Effector memory CD8-positive, alpha-beta T cell (primary cell): ENCODE measurements around the gene LGR5.

Source experiments
- ATAC-seq: fragments of 150-1000 bp; cut with Tn5 transposase; replicated peaks from 2 replicates; pipeline ENCODE4 v1.10.0; 2021; ENCODE audit warnings: mild to moderate bottlenecking, moderate library complexity
- DNase-seq, 3 experiments: peaks; one replicate each; pipeline ENCODE4 v3.0.0; 2021
- H3K27ac Mint-ChIP-seq, 2 donors: one replicate each; pipeline ENCODE4 v1.8.0; 2022; ENCODE audit warnings: mild to moderate bottlenecking in 2 of 2, mixed read lengths in 2 of 2, moderate library complexity in 2 of 2
- H3K27me3 Mint-ChIP-seq, 2 donors: one replicate each; pipeline ENCODE4 v1.8.0; 2022; ENCODE audit warnings: mixed read lengths in 2 of 2
- H3K36me3 Mint-ChIP-seq: one replicate; pipeline ENCODE4 v1.8.0; 2022; ENCODE audit warnings: mild to moderate bottlenecking, moderate library complexity, mixed read lengths; ENCODE audit not compliant: insufficient read depth
- H3K4me1 Mint-ChIP-seq, 2 donors: one replicate each; pipeline ENCODE4 v1.8.0; 2022; ENCODE audit warnings: low read depth in 2 of 2, mixed read lengths in 2 of 2
- H3K4me3 Mint-ChIP-seq, 2 donors: one replicate each; pipeline ENCODE4 v1.8.0; 2022; ENCODE audit warnings: mild to moderate bottlenecking in 2 of 2, mixed read lengths in 2 of 2, moderate library complexity in 2 of 2
- H3K9me3 Mint-ChIP-seq, 2 donors: one replicate each; pipeline ENCODE4 v1.8.0; 2022; ENCODE audit warnings: mixed read lengths in 2 of 2

Gene LGR5

DNA sequence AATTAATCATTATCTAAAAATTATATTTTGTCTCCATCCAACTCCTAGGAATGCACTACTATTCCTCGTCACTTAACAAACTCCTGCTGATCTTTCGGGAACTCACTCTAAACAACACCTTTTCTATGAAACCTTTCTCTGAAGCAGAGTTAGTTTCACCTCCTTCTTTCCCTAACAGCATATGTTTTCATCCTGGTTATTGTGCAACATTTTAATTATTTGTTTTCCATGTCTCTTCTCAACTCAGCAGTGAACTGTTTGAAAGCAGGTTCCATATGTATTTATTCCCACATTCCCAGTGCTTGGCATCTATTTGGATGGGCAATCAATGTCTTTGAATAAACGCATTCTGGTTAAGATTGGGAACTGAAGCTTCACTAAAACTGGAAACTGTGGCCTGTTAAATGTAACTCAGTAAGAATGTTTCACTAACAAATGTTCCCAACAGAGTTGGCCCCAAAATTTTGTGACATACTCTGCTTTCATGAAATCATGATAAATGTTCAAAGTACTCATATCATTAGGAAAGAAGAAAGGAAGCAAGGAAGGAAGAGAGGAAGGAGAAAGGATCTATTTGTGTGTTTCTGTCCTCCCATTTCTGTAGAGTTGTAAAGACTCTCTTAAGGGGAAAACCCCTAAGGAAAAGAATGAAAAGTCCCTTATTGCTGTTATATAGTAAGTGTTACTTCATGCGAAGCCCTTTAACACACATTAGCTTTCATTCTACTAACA, 13.9 kb upstream of the LGR5 start:
- DNase-seq = no peak
- Mint-ChIP-seq H3K27ac (no peak overlapping the region), H3K4me3 (no peak overlapping the region), H3K27me3 (peaks cover 31 to 44% of the 10 kb centered on the region in 2 donors), H3K4me1 (no peaks in the 10 kb centered on the region), H3K9me3 (no peaks in the 10 kb centered on the region), H3K36me3 (no peaks in the 10 kb centered on the region)
- ATAC-seq = no peak

DNA sequence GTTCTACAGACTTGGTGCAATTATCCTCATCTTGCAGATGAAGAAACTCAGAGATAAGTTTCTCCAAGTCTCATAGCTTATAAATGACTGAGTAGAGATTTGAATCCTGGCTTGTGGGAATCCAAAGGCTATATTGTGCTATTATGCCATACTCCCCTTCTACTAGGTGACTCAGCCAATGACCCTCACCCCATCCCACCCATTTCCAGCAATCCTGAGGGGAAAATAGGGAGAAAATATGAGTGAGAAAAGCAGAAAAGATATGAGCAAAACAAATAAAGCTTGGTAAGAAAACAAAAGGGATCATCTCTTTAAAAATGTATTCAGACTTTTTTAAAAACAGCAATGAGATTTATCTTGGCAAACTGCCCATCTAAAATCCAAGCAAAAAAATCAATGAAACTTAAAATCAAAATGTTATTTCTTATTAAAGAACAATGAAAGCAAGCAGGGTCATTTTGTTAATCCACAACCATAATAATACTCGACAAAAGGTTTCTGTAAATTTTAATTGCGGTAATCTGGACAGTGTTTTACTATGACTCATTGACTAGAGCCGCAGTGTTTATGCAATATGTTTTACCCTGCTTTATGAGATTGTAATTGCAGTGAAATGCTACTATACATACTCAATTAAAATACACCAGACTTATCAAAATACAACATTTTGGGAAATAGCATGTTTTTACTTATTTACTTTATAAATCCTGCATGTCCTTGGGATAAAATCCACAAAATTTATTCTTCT, 13.1 kb upstream of the LGR5 start:
- H3K27me3 Mint-ChIP-seq = peaks cover 31 to 44% of the 10 kb centered on the region in 2 donors
- H3K4me3 Mint-ChIP-seq = no peak overlapping the region

DNA sequence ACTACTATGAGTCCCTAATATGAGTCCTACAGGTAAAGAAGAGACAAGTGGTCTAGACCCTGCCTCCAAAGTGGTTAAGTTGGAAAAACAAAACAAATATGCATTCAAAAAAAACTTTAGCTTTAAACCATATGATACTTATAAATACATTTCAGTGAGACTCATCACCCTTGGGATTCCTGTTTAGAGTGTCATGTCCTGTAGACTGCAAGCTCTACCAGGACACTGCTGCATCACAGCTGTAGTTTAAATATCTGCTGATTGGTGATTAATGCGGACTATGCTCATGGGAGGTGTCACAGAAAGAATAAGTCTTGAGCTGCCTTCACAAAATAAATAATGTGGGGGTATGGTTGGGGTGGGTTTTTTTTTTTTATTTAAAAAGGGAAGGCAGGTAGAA, 8.8 kb upstream of the LGR5 start:
- H3K4me3 Mint-ChIP-seq = no peak overlapping the region
- no peaks in the 10 kb centered on the region for H3K36me3 Mint-ChIP-seq
- H3K9me3 Mint-ChIP-seq = peaks cover 0 to 7% of the 10 kb centered on the region in 2 donors
- no peak overlapping the region for H3K27ac Mint-ChIP-seq
- H3K4me1 Mint-ChIP-seq = no peaks in the 10 kb centered on the region
- H3K27me3 Mint-ChIP-seq = peaks cover 39 to 55% of the 10 kb centered on the region in 2 donors
- ATAC-seq (no peak), DNase-seq (no peak)

More for the DNA sequence above, 13.1 kb upstream of the LGR5 start:
- no peak for ATAC-seq
- H3K9me3 Mint-ChIP-seq = no peaks in the 10 kb centered on the region
- H3K36me3 Mint-ChIP-seq = no peaks in the 10 kb centered on the region
- no peak for DNase-seq
- H3K27ac Mint-ChIP-seq = no peak overlapping the region
- no peaks in the 10 kb centered on the region for H3K4me1 Mint-ChIP-seq

DNA sequence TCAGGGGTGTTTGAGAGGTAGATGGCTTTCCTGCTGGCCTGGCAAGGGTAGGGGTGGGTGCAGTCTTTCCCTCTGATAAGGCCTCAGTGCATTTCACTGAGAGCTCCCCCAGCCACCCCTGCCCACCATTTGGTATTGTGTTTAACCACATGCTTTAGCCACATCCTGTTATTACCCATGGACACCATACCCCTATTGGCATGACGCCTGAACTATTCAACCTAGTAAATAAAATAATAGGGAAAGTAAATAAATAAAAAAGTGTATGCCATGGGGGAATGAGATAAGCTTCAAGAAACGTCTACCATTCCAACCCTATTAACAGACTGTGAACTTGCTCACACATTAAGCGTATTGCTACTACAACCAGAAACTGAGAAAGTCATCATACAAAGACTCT, 7.6 kb upstream of the LGR5 start:
- no peak overlapping the region for H3K27ac Mint-ChIP-seq
- DNase-seq (no peak), ATAC-seq (no peak)
- H3K36me3 Mint-ChIP-seq = no peaks in the 10 kb centered on the region
- H3K27me3 Mint-ChIP-seq = peaks cover 38 to 59% of the 10 kb centered on the region in 2 donors
- H3K9me3 Mint-ChIP-seq = peaks cover 6 to 9% of the 10 kb centered on the region in 2 donors
- H3K4me3 Mint-ChIP-seq = no peak overlapping the region
- no peaks in the 10 kb centered on the region for H3K4me1 Mint-ChIP-seq

DNA sequence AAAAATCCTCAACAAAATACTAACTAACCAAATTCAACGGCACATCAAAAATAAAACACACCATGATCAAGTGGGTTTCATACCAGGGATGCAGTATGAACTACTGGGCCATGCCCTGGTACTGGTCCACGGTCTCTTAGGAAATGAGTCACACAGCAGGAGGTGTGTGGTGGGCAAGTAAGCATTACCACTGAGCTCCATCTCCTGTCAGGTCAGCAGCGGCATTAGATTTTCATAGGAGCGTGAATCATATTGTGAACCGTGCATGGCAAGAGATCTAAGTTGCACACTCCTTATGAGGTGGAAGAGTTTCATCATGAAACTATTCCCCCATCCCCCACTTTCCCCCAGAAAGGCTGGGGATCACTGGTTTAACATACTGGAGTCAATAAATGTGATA, 6.7 kb upstream of the LGR5 start:
- ATAC-seq = no peak
- peaks cover 9 to 12% of the 10 kb centered on the region in 2 donors for H3K9me3 Mint-ChIP-seq

DNA sequence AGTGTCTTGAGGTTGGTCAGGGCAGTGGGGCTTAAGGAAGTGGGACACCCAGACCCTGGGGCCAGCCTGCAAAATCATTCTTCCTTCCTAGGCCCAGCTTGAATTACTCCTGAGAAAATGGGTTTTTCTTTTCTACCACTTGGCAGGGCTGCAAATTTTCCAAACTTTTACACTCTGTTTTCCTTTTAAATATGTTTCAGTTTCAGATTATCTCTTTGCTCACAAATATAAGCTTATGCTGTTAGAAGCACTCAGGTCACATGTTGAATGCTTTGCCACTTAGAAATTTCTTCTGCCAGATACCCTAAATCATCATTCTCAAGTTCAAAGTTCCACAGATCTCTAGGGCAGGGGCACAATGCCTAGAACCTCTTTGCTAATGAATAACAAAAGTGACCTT, 2.9 kb upstream of the LGR5 start:
- peaks cover 11 to 16% of the 10 kb centered on the region in 2 donors for H3K4me1 Mint-ChIP-seq
- H3K4me3 Mint-ChIP-seq = no peak overlapping the region
- ATAC-seq = no peak
- H3K27me3 Mint-ChIP-seq = peaks cover 56 to 92% of the 10 kb centered on the region in 2 donors
- peaks cover 9 to 12% of the 10 kb centered on the region in 2 donors for H3K9me3 Mint-ChIP-seq
- H3K36me3 Mint-ChIP-seq = no peaks in the 10 kb centered on the region
- no peak overlapping the region for H3K27ac Mint-ChIP-seq
- no peak for DNase-seq

More for the DNA sequence above, 6.7 kb upstream of the LGR5 start:
- DNase-seq = no peak
- Mint-ChIP-seq H3K4me3 (no peak overlapping the region), H3K27ac (no peak overlapping the region), H3K27me3 (peaks cover 38 to 63% of the 10 kb centered on the region in 2 donors), H3K4me1 (no peaks in the 10 kb centered on the region), H3K36me3 (no peaks in the 10 kb centered on the region)

DNA sequence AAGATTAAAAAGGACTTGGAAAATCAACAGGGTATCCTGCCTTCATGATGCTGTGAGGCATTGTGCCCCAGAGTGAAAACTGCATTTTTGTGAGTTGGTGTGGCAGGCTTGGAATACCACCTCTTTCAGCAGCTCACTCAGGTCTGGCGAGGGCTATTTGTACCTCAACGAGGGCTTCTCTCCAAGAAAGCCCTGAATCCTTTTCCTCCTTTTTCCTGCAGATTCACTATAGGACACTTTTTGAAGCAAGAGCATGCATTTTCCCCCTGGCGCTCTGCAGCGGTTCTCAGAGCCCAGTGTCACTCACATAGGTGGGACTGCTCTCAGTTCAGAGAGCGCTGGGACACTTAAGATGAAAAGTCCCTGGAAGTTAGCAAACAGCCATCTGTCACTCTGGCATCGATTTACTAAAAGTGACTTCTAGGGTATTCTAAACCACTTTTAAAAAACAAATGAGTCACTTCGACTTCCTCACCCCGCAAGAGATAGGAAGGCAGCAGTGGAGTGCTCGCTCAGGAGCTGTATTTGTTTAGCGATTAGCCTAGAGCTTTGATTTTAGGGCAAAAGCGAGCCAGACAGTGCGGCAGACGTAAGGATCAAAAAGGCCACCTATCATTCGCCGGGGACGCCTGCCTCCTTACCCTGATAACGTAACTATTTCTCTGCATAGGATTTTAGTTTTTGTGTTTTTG, 782 bp upstream of the LGR5 start:
- DNase-seq (no peak), ATAC-seq (no peak)
- H3K27ac Mint-ChIP-seq = no peak overlapping the region
- peaks cover 9 to 12% of the 10 kb centered on the region in 2 donors for H3K9me3 Mint-ChIP-seq
- peaks cover 51 to 80% of the 10 kb centered on the region in 2 donors for H3K27me3 Mint-ChIP-seq
- peak overlapping the region; percentile 40 to 41 for H3K4me3 Mint-ChIP-seq
- no peaks in the 10 kb centered on the region for H3K36me3 Mint-ChIP-seq
- H3K4me1 Mint-ChIP-seq = peaks cover 11 to 16% of the 10 kb centered on the region in 2 donors

DNA sequence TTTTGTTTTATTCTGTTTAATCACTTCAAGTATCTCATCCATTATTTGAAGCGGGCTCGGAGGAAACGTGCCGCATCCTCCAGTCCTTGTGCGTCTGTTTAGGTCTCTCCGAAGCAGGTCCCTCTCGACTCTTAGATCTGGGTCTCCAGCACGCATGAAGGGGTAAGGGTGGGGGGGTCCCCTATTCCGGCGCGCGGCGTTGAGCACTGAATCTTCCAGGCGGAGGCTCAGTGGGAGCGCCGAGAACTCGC, 311 bp upstream of the LGR5 start:
- H3K4me3 Mint-ChIP-seq = peak overlapping the region; percentile 40 to 41
- H3K4me1 Mint-ChIP-seq = peaks cover 11 to 16% of the 10 kb centered on the region in 2 donors
- H3K36me3 Mint-ChIP-seq = no peaks in the 10 kb centered on the region
- peaks cover 6 to 12% of the 10 kb centered on the region in 2 donors for H3K9me3 Mint-ChIP-seq
- peaks cover 47 to 75% of the 10 kb centered on the region in 2 donors for H3K27me3 Mint-ChIP-seq
- ATAC-seq (no peak), DNase-seq (no peak)
- no peak overlapping the region for H3K27ac Mint-ChIP-seq

DNA sequence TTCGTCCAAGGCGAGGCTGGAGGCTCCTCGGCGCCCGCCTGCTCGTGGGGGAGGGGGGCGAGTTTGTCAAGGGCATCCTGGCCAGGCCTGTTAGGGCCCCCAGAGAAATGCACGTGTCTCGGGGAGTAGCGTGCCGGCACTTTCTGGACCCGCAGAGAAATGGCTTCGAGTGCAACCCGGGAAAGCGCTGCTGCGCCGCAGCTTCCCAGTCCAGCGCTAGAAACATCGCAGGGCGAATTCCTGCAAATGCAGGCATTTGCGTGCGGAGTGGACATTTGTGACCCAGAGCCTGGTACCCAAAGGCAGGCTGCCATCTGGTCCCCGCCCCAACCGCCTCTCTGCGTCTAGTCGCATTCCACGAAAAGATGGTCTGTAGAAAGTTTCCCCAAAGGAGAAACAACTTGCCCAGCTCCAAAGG, 756 bp downstream of the LGR5 start:
- ATAC-seq (no peak), DNase-seq (no peak)
- peaks cover 45 to 72% of the 10 kb centered on the region in 2 donors for H3K27me3 Mint-ChIP-seq
- peaks cover 5 to 12% of the 10 kb centered on the region in 2 donors for H3K9me3 Mint-ChIP-seq
- peak overlapping the region; percentile 58 to 61 for H3K4me3 Mint-ChIP-seq
- peaks cover 11 to 16% of the 10 kb centered on the region in 2 donors for H3K4me1 Mint-ChIP-seq
- no peaks in the 10 kb centered on the region for H3K36me3 Mint-ChIP-seq
- H3K27ac Mint-ChIP-seq = no peak overlapping the region

DNA sequence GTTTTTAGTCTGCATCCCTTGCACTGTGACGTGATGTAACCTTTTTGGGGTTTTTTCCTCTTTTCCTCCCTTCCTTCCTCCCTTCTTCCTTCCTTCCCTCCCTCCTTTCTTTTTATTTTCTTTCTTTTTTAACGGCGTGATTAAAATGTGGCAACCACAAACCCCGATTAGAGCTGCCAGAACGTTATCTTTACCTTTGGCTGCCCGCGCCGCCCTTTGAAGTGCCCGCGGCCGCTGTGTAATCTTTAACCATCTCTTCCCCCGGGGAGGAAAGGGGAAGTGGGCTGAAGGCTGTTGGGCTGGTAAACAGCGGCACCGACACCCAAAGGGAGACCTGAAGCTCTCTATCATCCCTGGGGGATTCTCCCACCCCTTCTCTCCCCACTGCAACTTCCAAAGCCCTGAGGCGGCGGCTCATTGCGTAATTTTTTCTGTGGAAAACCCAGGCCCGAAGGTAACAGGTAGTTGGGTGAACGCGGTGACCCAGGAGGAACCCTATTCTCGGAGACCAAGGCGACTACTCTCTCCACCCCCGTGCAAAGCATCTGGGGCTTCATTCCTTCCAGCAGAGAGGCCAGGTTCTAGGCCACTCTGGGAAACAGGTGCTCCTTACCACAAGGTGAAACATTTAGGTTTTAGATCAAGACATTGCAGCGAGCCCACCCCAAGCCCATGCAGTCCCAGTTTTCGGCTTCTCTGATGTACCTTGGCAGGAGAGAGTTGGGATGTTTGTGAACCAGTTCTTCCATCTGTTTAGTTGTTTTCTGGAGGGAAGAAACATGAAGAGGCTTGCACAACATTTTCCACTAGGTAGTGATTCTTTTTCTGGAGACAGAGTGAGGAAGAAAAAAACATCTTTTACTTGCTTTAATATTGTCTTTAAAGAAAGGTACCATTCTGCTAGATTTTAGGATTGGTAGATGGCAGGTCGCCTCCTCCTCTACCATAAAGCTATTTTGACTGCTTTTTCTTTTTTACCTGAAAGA, 1.5 kb downstream of the LGR5 start:
- Mint-ChIP-seq H3K9me3 (peaks cover 1 to 12% of the 10 kb centered on the region in 2 donors), H3K4me3 (peak overlapping the region; percentile 58 to 61), H3K4me1 (peaks cover 11 to 16% of the 10 kb centered on the region in 2 donors), H3K36me3 (no peaks in the 10 kb centered on the region), H3K27me3 (peaks cover 48 to 75% of the 10 kb centered on the region in 2 donors), H3K27ac (no peak overlapping the region)
- no peak for DNase-seq
- no peak for ATAC-seq

DNA sequence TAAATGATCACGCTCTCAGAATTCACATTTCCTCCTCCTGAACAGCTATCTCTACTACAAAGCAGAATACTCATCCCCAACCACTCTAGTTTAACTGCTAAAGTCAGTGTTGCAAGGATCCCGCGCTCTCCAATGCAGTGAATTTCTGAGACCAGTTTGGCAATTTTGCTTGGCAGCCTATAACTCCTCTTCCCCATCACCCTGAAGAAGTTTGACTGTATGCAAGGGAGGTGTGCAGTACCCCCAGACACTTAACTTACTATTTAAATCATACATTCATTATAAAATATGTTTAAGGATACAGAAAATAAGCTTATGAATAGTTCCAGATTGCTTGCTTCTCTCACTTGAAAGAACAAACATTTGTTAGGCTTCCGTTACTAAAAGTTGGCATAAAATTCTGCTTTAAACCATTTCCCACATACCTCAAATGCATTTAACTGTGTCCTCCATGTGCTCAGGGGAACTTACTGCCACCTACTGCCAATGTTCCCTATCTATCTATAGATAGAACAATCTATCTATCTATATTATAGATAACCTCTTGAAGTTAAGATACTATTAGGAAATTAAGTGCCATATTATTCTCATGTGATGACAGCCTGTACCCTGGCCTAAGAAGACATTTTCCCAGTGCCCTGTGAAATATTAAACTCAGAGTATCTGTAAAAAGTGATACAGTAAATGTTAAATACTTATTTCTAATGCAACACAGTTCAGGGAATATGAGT, 2.4 kb downstream of the LGR5 start:
- Mint-ChIP-seq H3K4me1 (peaks cover 11 to 16% of the 10 kb centered on the region in 2 donors), H3K9me3 (peaks cover 0 to 6% of the 10 kb centered on the region in 2 donors), H3K36me3 (no peaks in the 10 kb centered on the region), H3K27ac (no peak overlapping the region), H3K4me3 (no peak overlapping the region), H3K27me3 (peaks cover 44 to 68% of the 10 kb centered on the region in 2 donors)
- ATAC-seq = no peak
- no peak for DNase-seq

DNA sequence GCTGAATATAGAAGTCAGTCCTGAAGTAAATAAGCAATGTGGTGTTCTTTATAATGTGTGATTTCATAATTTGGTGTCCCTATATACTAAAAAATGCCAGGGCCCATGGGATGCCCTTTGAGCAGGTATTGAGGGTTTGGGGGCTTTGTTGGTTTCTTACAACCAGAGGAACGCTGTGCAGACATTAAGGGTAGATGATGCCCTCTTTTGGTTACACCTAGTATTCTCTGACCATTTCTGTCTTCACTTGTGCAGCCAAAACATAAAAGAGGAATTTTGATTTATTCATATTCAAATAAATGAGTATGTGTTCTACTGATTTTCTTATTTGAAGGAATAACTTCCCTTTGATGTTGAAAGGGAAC, 3.0 kb downstream of the LGR5 start:
- Mint-ChIP-seq H3K4me1 (peaks cover 11 to 16% of the 10 kb centered on the region in 2 donors), H3K27ac (no peak overlapping the region), H3K4me3 (no peak overlapping the region), H3K9me3 (peaks cover 0 to under 1% of the 10 kb centered on the region in 2 donors), H3K27me3 (peaks cover 42 to 63% of the 10 kb centered on the region in 2 donors), H3K36me3 (no peaks in the 10 kb centered on the region)
- no peak for DNase-seq
- ATAC-seq = no peak
